GM12878 (cell line): ENCODE measurements around the gene FAM53B. TPM values are rescaled to one million over a fixed set of nuclear protein-coding genes. Genes with fewer than 3 reads are reported as not detected.

Experiments used
- BCL11A ChIP-seq: IDR thresholded peaks from 2 replicates; pipeline ENCODE4 v1.6.1; 2011; ENCODE audit warnings: low read depth, low read length
- BRCA1 ChIP-seq: IDR thresholded peaks from 2 replicates; pipeline ENCODE4 v1.6.1; 2011; ENCODE audit warnings: low read depth, low read length, improper control_type of control experiment
- CBX5 ChIP-seq: sonication (generic); IDR thresholded peaks from 2 replicates; pipeline ENCODE4 v1.6.1; 2016; ENCODE audit warnings: low read depth, moderate library complexity, mild to moderate bottlenecking, inconsistent platforms
- HCFC1 ChIP-seq: fragments of 150-350 bp; IDR thresholded peaks from 2 replicates; pipeline ENCODE4 v1.6.1; 2014; ENCODE audit warnings: low read length
- NR2F1 ChIP-seq: fragments of 450-650 bp; conservative IDR thresholded peaks from 2 replicates; pipeline ENCODE4 v1.6.1; 2017; ENCODE audit warnings: mild to moderate bottlenecking
- PAX5 ChIP-seq: IDR thresholded peaks from 2 replicates; pipeline ENCODE4 v1.6.1; 2011; ENCODE audit warnings: low read depth, low read length, borderline replicate concordance
- POU2F2 ChIP-seq: IDR thresholded peaks from 3 replicates; pipeline ENCODE4 v1.6.1; 2011; ENCODE audit warnings: low read depth, mild to moderate bottlenecking, low read length, borderline replicate concordance
- RELA ChIP-seq: fragments of 450-650 bp; IDR thresholded peaks from 2 replicates; pipeline ENCODE4 v1.8.0; 2014; ENCODE audit warnings: borderline replicate concordance; ENCODE audit not compliant: partially characterized antibody
- SP1 ChIP-seq: IDR thresholded peaks from one replicate; pipeline ENCODE4 v1.6.1; 2011; ENCODE audit warnings: low read depth, low read length
- STAT3 ChIP-seq: IDR thresholded peaks from 2 replicates; pipeline ENCODE4 v1.6.1; 2011; ENCODE audit warnings: low read depth, low read length, improper control_type of control experiment
- ZBED1 ChIP-seq: IDR thresholded peaks from 2 replicates; pipeline ENCODE4 v1.6.1; 2016; ENCODE audit warnings: borderline replicate concordance
- polyA plus RNA-seq, 11 experiments: library from polyadenylated mRNA; depleted of rRNA in 4 of 11; unstranded in 6 of 11; stranded (reverse) in 5 of 11; fragments of >200 nt; fragmentation: Nextera tagmentation in 4 of 11; fragmentation: Illumina TruSeq in 1 of 11; extraction: Ambion mirVana in 4 of 11; extraction: Trizol in 1 of 11; gene quantifications; 1 replicate in 1 of 11; 2 replicates in 10 of 11; pipeline versions ENCODE4 v1.2.1 to v1.2.3, GENCODE V29; 2011 to 2016; ENCODE audit warnings: inconsistent platforms in 2 of 11, missing spikeins in 2 of 11, low read depth in 1 of 11
- total RNA-seq, 4 experiments: library from RNA; depleted of rRNA in 3 of 4; stranded (reverse); fragments of >200 nt in 3 of 4; fragmentation: Illumina TruSeq in 1 of 4; extraction: Trizol in 1 of 4; gene quantifications; 2 replicates each; pipeline versions ENCODE4 v1.2.1 to v1.2.3, GENCODE V29; 2013 to 2021
- TF ChIP-seq, protein P1 (sequence below): fragments of 450-650 bp; IDR thresholded peaks from 2 replicates; pipeline ENCODE4 v1.6.1; 2017; ENCODE audit warnings: mild to moderate bottlenecking
- TF ChIP-seq, protein P2 (sequence below): fragments of 450-650 bp; formaldehyde crosslinking; IDR thresholded peaks from 2 replicates; pipeline ENCODE4 v1.5.0; 2022; ENCODE audit warnings: mild to moderate bottlenecking, missing genetic modification characterization
- TF ChIP-seq, protein P3 (sequence below): IDR thresholded peaks from 2 replicates; pipeline ENCODE4 v1.6.1; 2012; ENCODE audit warnings: improper control_type of control experiment, low read depth, low read length; ENCODE audit not compliant: insufficient replicate concordance
- TF ChIP-seq, protein P4 (sequence below): fragments of 150-350 bp; IDR thresholded peaks from 2 replicates; pipeline ENCODE4 v1.6.1; 2016; ENCODE audit warnings: low read depth, low read length

FAM53B gene
- total and polyA plus RNA-seq, 10 of the 15 experiments (the other 5 are each of a cell fraction or from before 2014, with no cell fraction given), result 0.05 to 26.3 (median 8.1) TPM

DNA sequence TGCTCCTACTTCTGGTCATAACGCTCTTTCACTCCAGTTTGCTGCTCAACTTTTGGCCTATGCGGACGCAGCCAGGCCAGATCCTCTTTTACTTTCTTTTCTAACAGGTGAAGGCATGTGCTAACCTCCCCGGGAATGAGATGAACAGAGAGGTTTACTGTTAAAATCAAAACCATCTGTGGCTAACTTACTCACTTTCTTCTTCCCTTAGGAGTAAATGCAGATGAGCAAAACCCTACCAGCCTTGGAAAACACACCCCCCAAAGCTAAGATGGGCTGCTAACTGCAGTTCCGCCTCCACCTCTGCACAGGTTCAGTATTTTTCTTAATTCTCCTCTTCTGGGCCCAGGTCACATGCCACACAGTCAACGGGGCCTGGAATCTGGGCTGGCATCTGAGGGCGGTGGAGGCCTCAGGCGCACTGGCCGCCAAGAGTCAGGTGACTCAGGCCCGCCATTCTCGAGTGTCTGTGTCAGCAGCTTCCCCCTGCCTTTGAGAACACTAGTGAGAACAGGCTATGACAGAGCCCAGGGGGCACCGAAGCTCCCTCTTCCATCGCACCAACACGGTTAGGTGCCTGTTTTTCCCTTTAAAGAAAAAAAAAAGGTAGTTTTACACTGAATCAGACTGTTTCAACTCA is 11.1 kb downstream of the FAM53B start (continued):
- TF ChIP-seq, protein P1, sequence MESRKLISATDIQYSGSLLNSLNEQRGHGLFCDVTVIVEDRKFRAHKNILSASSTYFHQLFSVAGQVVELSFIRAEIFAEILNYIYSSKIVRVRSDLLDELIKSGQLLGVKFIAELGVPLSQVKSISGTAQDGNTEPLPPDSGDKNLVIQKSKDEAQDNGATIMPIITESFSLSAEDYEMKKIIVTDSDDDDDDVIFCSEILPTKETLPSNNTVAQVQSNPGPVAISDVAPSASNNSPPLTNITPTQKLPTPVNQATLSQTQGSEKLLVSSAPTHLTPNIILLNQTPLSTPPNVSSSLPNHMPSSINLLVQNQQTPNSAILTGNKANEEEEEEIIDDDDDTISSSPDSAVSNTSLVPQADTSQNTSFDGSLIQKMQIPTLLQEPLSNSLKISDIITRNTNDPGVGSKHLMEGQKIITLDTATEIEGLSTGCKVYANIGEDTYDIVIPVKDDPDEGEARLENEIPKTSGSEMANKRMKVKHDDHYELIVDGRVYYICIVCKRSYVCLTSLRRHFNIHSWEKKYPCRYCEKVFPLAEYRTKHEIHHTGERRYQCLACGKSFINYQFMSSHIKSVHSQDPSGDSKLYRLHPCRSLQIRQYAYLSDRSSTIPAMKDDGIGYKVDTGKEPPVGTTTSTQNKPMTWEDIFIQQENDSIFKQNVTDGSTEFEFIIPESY, result no peak
- no peak for TF ChIP-seq CBX5
- TF ChIP-seq, protein P2, sequence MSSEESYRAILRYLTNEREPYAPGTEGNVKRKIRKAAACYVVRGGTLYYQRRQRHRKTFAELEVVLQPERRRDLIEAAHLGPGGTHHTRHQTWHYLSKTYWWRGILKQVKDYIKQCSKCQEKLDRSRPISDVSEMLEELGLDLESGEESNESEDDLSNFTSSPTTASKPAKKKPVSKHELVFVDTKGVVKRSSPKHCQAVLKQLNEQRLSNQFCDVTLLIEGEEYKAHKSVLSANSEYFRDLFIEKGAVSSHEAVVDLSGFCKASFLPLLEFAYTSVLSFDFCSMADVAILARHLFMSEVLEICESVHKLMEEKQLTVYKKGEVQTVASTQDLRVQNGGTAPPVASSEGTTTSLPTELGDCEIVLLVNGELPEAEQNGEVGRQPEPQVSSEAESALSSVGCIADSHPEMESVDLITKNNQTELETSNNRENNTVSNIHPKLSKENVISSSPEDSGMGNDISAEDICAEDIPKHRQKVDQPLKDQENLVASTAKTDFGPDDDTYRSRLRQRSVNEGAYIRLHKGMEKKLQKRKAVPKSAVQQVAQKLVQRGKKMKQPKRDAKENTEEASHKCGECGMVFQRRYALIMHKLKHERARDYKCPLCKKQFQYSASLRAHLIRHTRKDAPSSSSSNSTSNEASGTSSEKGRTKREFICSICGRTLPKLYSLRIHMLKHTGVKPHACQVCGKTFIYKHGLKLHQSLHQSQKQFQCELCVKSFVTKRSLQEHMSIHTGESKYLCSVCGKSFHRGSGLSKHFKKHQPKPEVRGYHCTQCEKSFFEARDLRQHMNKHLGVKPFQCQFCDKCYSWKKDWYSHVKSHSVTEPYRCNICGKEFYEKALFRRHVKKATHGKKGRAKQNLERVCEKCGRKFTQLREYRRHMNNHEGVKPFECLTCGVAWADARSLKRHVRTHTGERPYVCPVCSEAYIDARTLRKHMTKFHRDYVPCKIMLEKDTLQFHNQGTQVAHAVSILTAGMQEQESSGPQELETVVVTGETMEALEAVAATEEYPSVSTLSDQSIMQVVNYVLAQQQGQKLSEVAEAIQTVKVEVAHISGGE (CRISPR knock-in tag), result no peak
- TF ChIP-seq POU2F2, result no peak
- 0 out of 2 replicates have a peak, but pooled peaks have one; percentile 25 for TF ChIP-seq BCL11A
- TF ChIP-seq, protein P3, sequence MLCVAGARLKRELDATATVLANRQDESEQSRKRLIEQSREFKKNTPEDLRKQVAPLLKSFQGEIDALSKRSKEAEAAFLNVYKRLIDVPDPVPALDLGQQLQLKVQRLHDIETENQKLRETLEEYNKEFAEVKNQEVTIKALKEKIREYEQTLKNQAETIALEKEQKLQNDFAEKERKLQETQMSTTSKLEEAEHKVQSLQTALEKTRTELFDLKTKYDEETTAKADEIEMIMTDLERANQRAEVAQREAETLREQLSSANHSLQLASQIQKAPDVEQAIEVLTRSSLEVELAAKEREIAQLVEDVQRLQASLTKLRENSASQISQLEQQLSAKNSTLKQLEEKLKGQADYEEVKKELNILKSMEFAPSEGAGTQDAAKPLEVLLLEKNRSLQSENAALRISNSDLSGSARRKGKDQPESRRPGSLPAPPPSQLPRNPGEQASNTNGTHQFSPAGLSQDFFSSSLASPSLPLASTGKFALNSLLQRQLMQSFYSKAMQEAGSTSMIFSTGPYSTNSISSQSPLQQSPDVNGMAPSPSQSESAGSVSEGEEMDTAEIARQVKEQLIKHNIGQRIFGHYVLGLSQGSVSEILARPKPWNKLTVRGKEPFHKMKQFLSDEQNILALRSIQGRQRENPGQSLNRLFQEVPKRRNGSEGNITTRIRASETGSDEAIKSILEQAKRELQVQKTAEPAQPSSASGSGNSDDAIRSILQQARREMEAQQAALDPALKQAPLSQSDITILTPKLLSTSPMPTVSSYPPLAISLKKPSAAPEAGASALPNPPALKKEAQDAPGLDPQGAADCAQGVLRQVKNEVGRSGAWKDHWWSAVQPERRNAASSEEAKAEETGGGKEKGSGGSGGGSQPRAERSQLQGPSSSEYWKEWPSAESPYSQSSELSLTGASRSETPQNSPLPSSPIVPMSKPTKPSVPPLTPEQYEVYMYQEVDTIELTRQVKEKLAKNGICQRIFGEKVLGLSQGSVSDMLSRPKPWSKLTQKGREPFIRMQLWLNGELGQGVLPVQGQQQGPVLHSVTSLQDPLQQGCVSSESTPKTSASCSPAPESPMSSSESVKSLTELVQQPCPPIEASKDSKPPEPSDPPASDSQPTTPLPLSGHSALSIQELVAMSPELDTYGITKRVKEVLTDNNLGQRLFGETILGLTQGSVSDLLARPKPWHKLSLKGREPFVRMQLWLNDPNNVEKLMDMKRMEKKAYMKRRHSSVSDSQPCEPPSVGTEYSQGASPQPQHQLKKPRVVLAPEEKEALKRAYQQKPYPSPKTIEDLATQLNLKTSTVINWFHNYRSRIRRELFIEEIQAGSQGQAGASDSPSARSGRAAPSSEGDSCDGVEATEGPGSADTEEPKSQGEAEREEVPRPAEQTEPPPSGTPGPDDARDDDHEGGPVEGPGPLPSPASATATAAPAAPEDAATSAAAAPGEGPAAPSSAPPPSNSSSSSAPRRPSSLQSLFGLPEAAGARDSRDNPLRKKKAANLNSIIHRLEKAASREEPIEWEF, result peak; percentile 33
- TF ChIP-seq, protein P4, sequence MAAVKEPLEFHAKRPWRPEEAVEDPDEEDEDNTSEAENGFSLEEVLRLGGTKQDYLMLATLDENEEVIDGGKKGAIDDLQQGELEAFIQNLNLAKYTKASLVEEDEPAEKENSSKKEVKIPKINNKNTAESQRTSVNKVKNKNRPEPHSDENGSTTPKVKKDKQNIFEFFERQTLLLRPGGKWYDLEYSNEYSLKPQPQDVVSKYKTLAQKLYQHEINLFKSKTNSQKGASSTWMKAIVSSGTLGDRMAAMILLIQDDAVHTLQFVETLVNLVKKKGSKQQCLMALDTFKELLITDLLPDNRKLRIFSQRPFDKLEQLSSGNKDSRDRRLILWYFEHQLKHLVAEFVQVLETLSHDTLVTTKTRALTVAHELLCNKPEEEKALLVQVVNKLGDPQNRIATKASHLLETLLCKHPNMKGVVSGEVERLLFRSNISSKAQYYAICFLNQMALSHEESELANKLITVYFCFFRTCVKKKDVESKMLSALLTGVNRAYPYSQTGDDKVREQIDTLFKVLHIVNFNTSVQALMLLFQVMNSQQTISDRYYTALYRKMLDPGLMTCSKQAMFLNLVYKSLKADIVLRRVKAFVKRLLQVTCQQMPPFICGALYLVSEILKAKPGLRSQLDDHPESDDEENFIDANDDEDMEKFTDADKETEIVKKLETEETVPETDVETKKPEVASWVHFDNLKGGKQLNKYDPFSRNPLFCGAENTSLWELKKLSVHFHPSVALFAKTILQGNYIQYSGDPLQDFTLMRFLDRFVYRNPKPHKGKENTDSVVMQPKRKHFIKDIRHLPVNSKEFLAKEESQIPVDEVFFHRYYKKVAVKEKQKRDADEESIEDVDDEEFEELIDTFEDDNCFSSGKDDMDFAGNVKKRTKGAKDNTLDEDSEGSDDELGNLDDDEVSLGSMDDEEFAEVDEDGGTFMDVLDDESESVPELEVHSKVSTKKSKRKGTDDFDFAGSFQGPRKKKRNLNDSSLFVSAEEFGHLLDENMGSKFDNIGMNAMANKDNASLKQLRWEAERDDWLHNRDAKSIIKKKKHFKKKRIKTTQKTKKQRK, result no peak
- no peak for TF ChIP-seq ZBED1
- no peak for TF ChIP-seq STAT3
- 0 out of 2 replicates have a peak, but pooled peaks have one; percentile 14 for TF ChIP-seq NR2F1
- no peak for TF ChIP-seq SP1
- no peak for TF ChIP-seq BRCA1
- TF ChIP-seq HCFC1, result no peak
- peak; percentile 46; the same call in 1 of the 2 replicates for TF ChIP-seq PAX5
- peak; percentile 67 for TF ChIP-seq RELA
